Measurements from ENCODE around the gene KERA. TPM values are rescaled to one million over a fixed set of nuclear protein-coding genes. Genes with fewer than 3 reads are reported as not detected.

The KERA gene
- total and polyA plus RNA-seq, 2 of the 4 experiments (the other 2 are of a cell fraction): not detected

- Histone ChIP-seq H3K4me1 (ENCODE audit: control insufficient read depth, insufficient read depth, low read length) (peaks cover 7% of the 10 kb centered on the region), H2BK20ac (ENCODE audit: low read depth, low read length) (no peak overlapping the region), H2AK9ac (replicated peaks; ENCODE audit: low read depth, low read length, poor library complexity) (no peak overlapping the region), H4K5ac (ENCODE audit: low read depth, low read length) (no peak overlapping the region), H3K9me3 (ENCODE audit: control insufficient read depth, insufficient read depth, low read length) (no peaks in the 10 kb centered on the region), H4K20me1 (ENCODE audit: insufficient read depth, low read length) (no peaks in the 10 kb centered on the region), H3K18ac (ENCODE audit: low read depth, low read length) (no peak overlapping the region; the same call in 1 of the 2 replicates), H3K79me1 (ENCODE audit: low read depth in 1 of 2, low read length in 2 of 2) (no peaks in the 10 kb centered on the region; a peak in 1 of 4 replicates), H3K4me3 (ENCODE audit: insufficient read depth, low read depth, low read length) (no peak overlapping the region), H3K4ac (ENCODE audit: low read depth, low read length) (no peak overlapping the region), H2AFZ (replicated peaks; ENCODE audit: low read length, poor library complexity) (no peak overlapping the region), H3K27me3 (ENCODE audit: control insufficient read depth, insufficient read depth, low read length) (no peaks in the 10 kb centered on the region), H2BK15ac (ENCODE audit: low read depth, low read length) (no peak overlapping the region), H3K23ac (ENCODE audit: low read depth, low read length) (no peak overlapping the region), H3K9ac (ENCODE audit: low read depth, low read length) (no peak overlapping the region), H3K14ac (replicated peaks; ENCODE audit: low read depth, low read length) (no peak overlapping the region), H3K27ac (ENCODE audit: insufficient read depth, low read length) (no peak overlapping the region), H3K56ac (ENCODE audit: extremely low read depth, insufficient read depth, low read length) (no peak overlapping the region), H3K36me3 (ENCODE audit: control insufficient read depth, insufficient read depth, low read length) (peaks cover 5% of the 10 kb centered on the region), H3K4me2 (ENCODE audit: low read depth, low read length) (no peak overlapping the region), H2BK120ac (ENCODE audit: low read depth, low read length) (no peak overlapping the region), H4K91ac (ENCODE audit: insufficient read depth, low read depth, low read length) (no peak overlapping the region), H2BK5ac (ENCODE audit: low read depth, low read length, poor library complexity, severe bottlenecking) (no peak overlapping the region), H2AK5ac (ENCODE audit: low read depth, low read length) (no peak overlapping the region), H4K8ac (ENCODE audit: low read depth in 2 of 2, low read length in 2 of 2) (no peak overlapping the region), H3K9me1 (ENCODE audit: insufficient read depth, low read length) (no peaks in the 10 kb centered on the region; the same call in 1 of the 2 replicates)
- intact Hi-C loops (cut with micrococcal nuclease): no loop called here
- DNase-seq (no peak), ATAC-seq (ENCODE audit: low read depth) (no peak)
- dilution Hi-C loops (cut with HindIII; ENCODE audit: low sequenced_read_pairs, unreplicated experiment): no loop called here
- WGBS, 2 experiments (ENCODE audit: extremely low coverage in 2 of 2, insufficient read length in 1 of 2): no CpG with 5 or more reads among the region's 2 CpGs
- TF ChIP-seq RFX5 (IDR thresholded peaks at IDR 0.05; ENCODE audit: low read depth, low read length): no peak
- TF ChIP-seq POLR2A (IDR thresholded peaks at IDR 0.05; ENCODE audit: low read depth, low read length): no peak
- no peak for TF ChIP-seq MAZ (IDR thresholded peaks at IDR 0.05; ENCODE audit: borderline replicate concordance, low read depth, low read length)
- TF ChIP-seq RAD21 (IDR thresholded peaks at IDR 0.05; ENCODE audit: low read length): no peak
- TF ChIP-seq CEBPB (IDR thresholded peaks at IDR 0.05; ENCODE audit: low read depth, low read length): no peak
- TF ChIP-seq, protein P1, sequence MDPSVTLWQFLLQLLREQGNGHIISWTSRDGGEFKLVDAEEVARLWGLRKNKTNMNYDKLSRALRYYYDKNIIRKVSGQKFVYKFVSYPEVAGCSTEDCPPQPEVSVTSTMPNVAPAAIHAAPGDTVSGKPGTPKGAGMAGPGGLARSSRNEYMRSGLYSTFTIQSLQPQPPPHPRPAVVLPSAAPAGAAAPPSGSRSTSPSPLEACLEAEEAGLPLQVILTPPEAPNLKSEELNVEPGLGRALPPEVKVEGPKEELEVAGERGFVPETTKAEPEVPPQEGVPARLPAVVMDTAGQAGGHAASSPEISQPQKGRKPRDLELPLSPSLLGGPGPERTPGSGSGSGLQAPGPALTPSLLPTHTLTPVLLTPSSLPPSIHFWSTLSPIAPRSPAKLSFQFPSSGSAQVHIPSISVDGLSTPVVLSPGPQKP (IDR thresholded peaks at IDR 0.05; ENCODE audit: borderline replicate concordance, low read depth, low read length): no peak
- no peak for TF ChIP-seq USF2 (IDR thresholded peaks at IDR 0.05; ENCODE audit: low read depth, low read length)
- TF ChIP-seq MAFK (IDR thresholded peaks at IDR 0.05; ENCODE audit: low read depth, low read length): no peak
- BruUV-seq (replicated peaks): no TSS peak
- POLR2A ChIA-PET (ENCODE audit: unreplicated experiment): no interaction called here
- CTCF ChIA-PET: interaction anchor here (0.6 kb wide), 1 partner anchor 16 kb away, joined by 3 read pairs; no protein-coding TSS in a partner anchor
- in situ Hi-C loops (cut with MboI; ENCODE audit: low sequenced_read_pairs): no loop called here
These were observed 43.1 kb upstream of the KERA start for GRCh38 chr12:91100906-91101305.

Measured in IMR-90 (cell line).